GM12874 (cell line): ENCODE data around the gene TLE6.

ENCODE experiments used
- TF ChIP-seq, protein P1 (sequence below): IDR thresholded peaks from 2 replicates; pipeline ENCODE4 v1.5.1; 2011; ENCODE audit warnings: low read depth, mild to moderate bottlenecking, control low read depth, low read length, moderate library complexity; ENCODE audit not compliant: insufficient read depth

TLE6 gene

DNA sequence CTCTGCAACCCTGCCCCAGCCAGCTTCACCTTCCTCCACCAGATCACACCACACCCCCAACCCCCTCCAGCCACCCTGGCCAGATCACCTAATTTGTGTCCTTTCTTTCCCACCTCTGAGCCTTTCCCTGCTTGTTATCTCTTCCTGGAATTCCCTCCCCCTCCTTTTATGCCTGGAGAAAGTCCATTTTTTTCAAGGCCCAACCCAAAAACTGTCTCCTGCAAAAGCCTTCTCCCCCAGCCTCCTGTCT, 57.0 kb downstream of the TLE6 start:
- TF ChIP-seq, protein P1, sequence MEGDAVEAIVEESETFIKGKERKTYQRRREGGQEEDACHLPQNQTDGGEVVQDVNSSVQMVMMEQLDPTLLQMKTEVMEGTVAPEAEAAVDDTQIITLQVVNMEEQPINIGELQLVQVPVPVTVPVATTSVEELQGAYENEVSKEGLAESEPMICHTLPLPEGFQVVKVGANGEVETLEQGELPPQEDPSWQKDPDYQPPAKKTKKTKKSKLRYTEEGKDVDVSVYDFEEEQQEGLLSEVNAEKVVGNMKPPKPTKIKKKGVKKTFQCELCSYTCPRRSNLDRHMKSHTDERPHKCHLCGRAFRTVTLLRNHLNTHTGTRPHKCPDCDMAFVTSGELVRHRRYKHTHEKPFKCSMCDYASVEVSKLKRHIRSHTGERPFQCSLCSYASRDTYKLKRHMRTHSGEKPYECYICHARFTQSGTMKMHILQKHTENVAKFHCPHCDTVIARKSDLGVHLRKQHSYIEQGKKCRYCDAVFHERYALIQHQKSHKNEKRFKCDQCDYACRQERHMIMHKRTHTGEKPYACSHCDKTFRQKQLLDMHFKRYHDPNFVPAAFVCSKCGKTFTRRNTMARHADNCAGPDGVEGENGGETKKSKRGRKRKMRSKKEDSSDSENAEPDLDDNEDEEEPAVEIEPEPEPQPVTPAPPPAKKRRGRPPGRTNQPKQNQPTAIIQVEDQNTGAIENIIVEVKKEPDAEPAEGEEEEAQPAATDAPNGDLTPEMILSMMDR = no peak

DNA sequence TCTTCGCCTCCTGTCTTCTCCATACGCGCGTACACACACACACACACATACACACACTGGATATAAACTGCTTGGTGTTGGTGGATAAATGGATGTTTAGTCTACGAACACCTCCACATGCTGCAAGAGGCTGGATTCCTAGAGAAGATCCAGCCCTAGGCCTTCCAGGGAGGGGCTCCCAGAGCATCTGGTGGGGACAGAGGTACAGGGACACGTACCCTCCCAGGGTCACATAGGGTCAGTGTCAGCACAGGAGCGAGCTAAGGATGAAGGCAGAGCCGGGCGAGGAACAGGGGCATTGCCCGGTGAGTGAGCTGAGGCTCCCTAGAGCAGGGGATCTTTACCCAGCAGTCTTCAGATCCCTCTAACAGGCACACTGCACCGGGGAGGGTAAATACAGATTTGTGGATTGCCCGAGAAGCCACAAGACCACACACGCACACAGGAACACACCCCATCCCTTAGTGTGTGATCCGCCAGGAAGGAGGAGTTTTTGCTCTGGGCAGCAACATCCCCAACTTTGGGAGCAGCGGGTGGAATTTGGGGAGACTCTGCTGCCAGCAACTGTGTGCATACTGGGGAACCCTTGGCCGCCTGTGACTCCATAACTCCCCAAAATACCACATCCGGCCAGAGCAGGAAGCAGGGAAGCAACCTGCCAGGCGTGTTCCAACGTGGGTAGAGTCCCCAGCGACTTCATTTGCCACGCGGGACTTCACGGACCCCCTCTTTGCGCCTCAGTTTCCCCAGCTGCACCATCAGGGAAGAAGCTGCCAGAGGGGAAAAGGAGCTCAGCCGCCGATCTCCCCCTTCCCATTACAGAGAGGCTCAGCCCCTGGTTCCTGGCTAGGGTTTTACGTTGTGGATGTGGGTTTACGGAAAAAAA, 57.5 kb downstream of the TLE6 start:
- TF ChIP-seq, protein P1 = no peak

DNA sequence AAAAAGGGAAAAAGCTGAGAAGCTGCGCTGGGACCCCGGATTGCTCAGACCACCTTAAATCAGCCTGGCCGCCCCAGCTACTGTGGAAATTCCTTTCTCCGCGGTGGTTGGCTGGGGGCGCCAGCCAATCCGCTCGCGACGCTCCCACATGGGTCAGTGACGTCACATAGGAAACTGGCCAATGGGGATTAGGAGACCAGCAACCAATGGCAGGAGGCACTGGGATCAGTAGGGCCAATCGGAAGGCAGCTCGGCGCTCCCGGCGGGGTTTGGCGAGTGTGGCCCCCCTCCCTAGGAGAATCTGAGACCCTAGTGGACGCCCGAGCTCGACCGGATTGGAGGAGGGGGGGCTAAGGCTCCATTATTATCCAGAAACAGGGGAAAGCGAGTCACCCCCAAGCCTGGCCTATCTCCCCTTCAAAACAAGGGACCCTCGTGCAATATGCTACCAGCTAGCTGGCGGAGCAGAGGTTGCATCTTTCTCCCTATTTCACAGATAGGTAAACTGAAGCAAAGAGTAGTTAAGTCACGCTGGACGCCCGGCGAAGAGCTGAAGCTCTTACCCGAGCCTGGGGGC, 58.3 kb downstream of the TLE6 start:
- TF ChIP-seq, protein P1 = no peak

DNA sequence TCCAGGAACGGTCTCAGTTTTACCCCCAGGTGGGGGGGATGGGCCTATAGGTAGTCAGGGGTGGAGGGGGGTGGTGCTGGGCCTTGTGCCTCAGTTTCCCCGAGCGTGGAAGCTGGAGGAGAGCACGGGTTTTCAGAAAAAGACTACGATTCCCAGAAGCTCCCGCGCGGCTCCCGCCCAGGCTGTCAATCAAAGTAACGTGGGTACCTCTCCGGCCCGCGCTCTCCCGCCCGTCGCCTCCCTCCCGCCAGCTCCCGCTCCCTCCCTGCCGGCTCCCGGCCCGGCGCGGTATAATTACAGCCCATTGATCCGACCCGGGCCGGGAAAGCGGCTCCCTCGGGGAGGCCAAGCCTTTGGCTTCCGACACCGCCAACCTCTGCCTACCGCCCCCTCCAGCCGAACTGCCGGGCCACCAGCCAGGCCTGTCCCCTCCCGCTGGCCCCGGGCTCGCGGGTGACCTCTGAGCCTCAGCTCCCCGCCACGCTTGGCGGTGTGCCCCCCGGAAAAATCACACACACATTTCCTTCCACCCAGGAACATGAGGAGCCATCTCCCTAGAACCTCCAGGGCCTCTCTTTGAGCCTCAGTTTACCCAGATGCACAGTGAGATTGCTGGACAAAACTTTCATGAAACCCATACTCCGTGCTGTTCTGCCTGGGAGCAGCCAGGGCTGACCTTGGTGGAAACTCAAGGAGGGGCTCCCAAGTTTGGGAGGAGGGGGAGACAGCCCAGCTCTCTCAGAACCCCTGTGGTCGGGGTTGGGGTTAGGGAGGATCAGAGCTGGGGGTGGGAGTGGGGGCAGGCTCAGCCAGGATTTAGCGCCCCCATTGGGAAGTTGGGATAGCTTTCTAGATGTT, 59.0 kb downstream of the TLE6 start:
- TF ChIP-seq, protein P1 = no peak

DNA sequence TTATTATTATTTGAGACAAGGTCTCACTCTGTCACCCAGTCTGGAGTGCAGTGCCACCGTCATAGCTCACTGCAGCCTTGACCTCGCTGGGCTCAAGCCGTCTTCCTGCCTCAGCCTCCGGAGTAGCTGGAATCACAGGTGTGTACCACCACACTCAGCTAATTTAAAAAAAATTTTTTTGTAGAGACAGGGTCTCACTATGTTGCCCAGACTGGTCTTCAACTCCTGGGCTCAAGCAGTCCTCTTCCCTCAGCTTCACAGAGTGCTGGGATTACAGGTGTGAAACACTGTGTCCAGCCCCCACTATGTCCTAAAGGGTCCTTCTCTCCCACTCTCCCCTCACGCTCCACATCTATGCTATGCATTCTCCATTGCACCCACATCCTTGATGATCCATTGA, 60.9 kb downstream of the TLE6 start:
- TF ChIP-seq, protein P1 = no peak

DNA sequence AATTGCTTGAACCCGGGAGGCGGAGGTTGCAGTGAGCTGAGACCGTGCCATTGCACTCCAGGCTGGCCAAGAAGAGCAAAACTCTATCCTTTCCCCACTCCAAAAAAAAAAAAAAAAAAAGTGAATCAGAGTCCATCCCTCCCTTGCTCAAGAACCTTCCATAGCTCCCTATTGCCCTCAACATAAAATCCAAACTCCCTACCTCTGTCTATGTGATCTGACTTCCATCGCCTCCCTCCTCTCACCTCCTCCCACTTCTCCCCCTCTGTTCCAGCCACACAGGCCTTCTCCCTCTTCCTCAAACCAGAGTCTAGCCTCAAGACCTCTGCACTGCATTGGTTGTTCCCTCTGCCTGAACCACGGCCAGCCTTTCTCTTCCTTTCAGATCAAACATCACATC, 61.8 kb downstream of the TLE6 start:
- TF ChIP-seq, protein P1 = no peak

DNA sequence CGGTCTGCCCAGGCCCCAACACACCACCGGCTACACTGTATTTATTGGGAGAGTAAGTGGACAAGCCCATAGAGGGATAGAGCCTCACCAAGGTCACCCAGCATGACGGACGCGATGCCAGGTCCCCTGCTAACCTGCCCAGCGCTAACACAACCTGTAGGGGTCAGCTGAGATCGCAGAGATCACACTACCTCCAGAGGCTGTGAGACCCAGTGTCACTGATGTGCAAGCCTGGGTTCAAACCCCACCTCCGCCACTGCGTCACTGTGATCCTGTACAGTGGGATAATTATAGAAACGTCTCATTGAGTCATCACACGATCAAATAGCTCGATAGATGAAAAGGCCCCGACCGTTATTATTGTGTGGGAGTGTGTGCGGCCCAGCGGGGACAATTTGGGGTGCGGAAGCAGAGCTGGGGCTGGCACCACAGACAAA, 62.3 kb downstream of the TLE6 start:
- TF ChIP-seq, protein P1 = no peak
